GM12873 (cell line): Measurements from ENCODE around the gene MSH3.

Source experiments
- TF ChIP-seq, protein P1 (sequence below): IDR thresholded peaks from 2 replicates; pipeline ENCODE4 v1.5.1; 2012; ENCODE audit warnings: low read depth, mild to moderate bottlenecking, moderate library complexity, low read length, control low read depth; ENCODE audit not compliant: insufficient read depth; ENCODE audit errors: missing control alignments

MSH3 gene

DNA sequence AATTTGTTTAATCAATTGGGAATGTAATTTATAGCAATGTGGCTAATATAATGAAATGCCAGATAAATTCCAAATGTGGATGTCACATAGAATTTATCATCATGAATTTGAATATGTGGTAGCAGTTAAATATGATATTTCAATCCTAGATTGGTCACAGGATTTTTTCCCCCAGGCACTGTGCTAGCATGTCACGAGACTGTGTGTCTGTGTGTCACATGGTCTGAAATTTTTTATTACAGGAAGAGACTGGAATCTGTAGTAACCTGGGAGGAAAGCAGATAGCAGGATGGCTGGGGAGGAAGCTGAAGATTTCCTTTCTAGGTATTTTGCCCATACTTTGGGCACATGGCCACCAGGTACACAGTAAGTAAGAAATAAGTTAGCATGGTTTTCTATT lies 35.4 kb upstream of the MSH3 start:
- TF ChIP-seq, protein P1, sequence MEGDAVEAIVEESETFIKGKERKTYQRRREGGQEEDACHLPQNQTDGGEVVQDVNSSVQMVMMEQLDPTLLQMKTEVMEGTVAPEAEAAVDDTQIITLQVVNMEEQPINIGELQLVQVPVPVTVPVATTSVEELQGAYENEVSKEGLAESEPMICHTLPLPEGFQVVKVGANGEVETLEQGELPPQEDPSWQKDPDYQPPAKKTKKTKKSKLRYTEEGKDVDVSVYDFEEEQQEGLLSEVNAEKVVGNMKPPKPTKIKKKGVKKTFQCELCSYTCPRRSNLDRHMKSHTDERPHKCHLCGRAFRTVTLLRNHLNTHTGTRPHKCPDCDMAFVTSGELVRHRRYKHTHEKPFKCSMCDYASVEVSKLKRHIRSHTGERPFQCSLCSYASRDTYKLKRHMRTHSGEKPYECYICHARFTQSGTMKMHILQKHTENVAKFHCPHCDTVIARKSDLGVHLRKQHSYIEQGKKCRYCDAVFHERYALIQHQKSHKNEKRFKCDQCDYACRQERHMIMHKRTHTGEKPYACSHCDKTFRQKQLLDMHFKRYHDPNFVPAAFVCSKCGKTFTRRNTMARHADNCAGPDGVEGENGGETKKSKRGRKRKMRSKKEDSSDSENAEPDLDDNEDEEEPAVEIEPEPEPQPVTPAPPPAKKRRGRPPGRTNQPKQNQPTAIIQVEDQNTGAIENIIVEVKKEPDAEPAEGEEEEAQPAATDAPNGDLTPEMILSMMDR: no peak

DNA sequence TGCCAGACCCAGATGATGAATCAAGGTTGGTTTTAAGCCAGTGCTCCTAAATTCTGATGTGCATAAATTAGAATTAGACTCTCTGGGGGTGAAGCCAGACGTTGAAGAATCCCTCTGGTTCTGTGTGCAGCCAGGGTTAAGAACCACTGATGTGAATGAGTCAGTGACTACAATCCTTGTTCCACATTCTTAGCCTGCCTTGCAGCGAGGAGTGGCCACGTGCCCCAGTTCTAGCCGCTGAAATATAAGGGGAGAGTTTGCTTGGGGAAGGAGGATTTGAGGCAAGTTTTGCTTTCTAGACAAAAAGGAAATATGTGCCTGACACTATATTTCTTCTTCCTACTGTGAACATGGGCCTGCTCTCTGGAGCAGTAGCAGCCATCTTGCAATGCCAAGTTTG lies 34.2 kb upstream of the MSH3 start:
- TF ChIP-seq, protein P1: no peak

DNA sequence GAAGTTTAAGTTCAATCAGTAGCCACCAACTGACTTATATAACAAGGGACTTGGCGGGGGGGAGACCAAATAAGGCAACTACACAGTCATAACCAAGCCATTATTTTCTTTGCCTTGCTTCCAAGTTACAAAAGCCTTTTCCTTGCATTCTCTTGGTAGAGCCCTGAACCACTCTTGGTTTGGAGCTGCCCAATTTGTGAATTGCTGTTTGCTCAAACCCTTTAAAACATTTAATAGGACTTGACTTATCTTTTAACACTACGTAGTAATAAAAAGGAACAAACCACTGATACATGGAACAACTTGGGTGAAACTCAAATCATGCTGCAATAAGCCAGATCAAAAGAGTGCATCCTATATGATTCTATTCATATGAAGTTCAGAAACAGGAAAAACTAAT lies 31.7 kb upstream of the MSH3 start:
- TF ChIP-seq, protein P1: no peak

DNA sequence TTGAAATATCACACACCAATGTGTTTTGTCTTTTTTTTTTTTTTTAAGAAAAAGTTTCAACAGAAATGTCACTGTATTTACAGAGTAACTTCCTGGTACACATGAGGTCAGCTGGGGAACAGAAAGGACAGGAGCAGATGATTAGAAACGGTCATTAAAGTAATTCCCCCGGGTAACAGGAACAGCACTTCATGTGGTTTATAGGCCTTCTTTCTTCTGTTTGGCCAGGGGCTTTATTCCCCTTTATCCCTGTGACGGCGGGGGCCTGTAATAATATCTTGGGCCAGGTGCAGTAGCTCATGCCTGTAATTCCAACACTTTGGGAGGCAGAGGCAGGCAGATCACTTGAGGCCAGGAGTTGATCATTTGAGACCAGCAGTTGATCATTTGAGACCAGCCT lies 30.5 kb upstream of the MSH3 start:
- TF ChIP-seq, protein P1: no peak

DNA sequence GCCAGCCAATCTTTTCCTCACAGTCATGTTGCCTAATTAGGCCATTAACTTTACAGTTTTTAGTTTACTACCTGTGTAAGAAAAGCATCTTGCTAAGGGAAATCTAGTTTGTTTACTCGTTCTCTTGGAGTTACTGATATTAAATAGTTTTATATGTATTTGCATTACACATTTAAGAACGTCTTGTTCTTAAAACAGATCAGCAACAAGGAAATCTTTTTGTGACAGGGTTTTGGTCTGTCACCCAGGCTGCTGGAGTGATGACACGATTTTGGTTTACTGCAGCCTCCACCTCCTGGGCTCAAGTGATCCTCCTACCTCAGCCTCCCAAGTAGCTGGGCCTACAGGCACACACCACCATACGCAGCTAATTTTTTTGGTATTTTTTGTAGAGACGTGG lies 29.2 kb upstream of the MSH3 start:
- TF ChIP-seq, protein P1: no peak

DNA sequence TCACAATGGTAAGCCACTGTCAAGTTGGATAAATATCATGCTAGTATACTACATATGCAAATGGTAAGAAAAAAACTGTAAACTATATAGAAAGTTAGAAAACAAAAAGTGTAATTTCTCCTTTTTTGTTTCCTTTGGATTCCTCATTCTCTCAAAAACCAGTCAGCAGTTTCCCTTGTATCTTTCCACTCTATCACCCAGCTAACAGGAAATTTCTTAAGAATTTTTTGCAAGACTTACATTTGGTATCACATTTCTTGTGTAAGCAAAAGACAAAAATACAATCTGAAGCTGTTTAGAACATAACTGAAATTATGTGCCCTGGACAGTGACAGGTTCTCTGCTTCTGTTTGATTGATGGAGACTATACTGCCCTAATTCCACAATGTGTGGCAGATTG lies 25.2 kb upstream of the MSH3 start:
- TF ChIP-seq, protein P1: no peak

DNA sequence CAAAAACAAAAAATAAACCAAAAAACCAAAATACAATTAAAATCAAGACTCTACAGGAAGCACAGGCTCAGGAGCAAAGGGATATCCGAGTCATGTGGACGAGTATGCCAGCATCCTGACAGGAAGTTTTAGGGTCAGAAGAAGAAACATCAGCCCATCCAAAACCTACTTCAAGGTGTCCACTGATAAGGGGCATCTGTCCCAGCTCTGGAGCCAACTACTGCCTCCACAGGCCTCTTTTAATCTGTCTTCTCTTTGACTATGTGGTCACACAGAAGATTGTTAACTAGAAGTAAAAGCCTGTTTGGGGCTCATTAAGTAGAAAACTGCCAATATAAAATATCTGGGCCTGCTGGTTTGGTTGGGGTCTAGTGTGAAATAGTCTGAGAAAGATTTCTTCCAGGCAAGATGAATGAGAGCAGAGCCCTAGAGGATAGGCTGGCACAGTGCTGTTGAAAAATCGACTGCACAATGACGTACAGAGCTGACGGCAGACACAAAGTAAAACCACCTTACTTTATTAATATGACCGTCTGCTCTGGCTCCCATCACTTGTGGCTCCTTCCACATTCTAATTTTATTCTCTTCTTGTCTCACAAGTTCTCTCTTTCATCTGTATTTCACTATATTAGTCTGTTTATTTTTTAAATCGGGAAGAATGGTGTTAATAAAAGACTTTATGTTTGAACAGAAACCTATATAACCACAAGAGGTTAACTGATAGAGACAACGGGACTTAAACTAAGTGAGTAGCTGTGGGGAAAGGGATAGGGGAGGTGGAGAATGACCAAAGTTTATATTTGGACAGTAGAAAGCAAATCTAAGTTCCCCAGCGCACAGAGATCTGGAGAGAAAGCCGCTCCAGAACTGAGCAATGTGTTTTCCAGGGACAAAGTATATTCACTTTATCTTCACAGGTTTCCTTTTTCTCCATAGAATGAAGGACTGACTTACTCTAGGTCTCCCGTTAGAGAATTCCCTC lies 22.9 kb upstream of the MSH3 start:
- TF ChIP-seq, protein P1: no peak
